ENCODE results near the gene EPO. TPM values are rescaled to one million over a fixed set of nuclear protein-coding genes. Genes with fewer than 3 reads are reported as not detected.
"Not testable (repeated sequence)": the region's sequence is repeated elsewhere in the genome, so short reads cannot be mapped to it uniquely, and the experiment has no call there.

EPO gene
- polyA plus RNA-seq, 2 of the 4 experiments (the other 2 are of a cell fraction) = not detected

- WGBS (ENCODE audit: missing lambda C conversion rate) = 45% methylated on average over 16 of the region's 16 CpGs
- ATAC-seq (no peak), DNase-seq (ENCODE audit: low read depth in 1 of 2, low spot score in 1 of 2) (no peak), FAIRE-seq (no peak)
- Histone ChIP-seq H3K4me2 (no peak overlapping the region), H3K9me3 (no peaks in the 10 kb centered on the region), H3K27ac (no peak overlapping the region), H3K4me3 (no peak overlapping the region), H3K4me1 (peaks cover 33% of the 10 kb centered on the region)
- no peak for TF ChIP-seq FOSL2 (IDR thresholded peaks at IDR 0.05)
- TF ChIP-seq FOSL2 (CRISPR knock-in tag; IDR thresholded peaks at IDR 0.05) = no peak
- ChIA-PET CTCF (interaction anchor here (1.5 to 19.8 kb wide), 10 partner anchors 8 to 164 kb away, joined by 3 to 280 read pairs (median 6); partner anchors contain the start of genes EPHB4, POP7 and SLC12A9), POLR2A (no interaction called here)
These were observed 3.5 kb downstream of the EPO start for GRCh38 chr7:100723732-100724275.

- POLR2A ChIA-PET; H3K9me3 ChIP-seq; FAIRE-seq; ATAC-seq; H3K4me3 ChIP-seq; H3K27ac ChIP-seq; H3K4me2 ChIP-seq; DNase-seq (ENCODE audit: low read depth in 1 of 2, low spot score in 1 of 2): not testable (repeated sequence)
- CTCF ChIA-PET = interaction anchor here (0.8 to 19.8 kb wide), 17 partner anchors 9 to 164 kb away, joined by 3 to 280 read pairs (median 7); partner anchors contain the start of genes EPHB4, FBXO24, POP7 and SLC12A9
- H3K4me1 ChIP-seq = peaks cover 33% of the 10 kb centered on the region
- WGBS (ENCODE audit: missing lambda C conversion rate) = 94% methylated on average over 2 of the region's 2 CpGs
These were observed 4.1 kb downstream of the EPO start for GRCh38 chr7:100724364-100724763.

GRCh38 chr7:100726996-100727761, 6.9 kb downstream of the EPO start:
- no peak for FAIRE-seq
- no peak for ATAC-seq
- DNase-seq (ENCODE audit: low read depth in 1 of 2, low spot score in 1 of 2) = no peak
- Histone ChIP-seq H3K4me1 (peaks cover 23% of the 10 kb centered on the region), H3K4me3 (no peak overlapping the region), H3K9me3 (no peaks in the 10 kb centered on the region), H3K4me2 (peak overlapping the region; percentile 22; the same call in 1 of the 3 replicates), H3K27ac (no peak overlapping the region)
- CTCF ChIA-PET = interaction anchor here (0.6 to 19.8 kb wide), 8 partner anchors 12 to 258 kb away, joined by 4 to 280 read pairs (median 16); partner anchors contain the start of genes POP7 and SLC12A9
- POLR2A ChIA-PET = no interaction called here
- no peak for TF ChIP-seq HDAC2 (IDR thresholded peaks at IDR 0.05)
- no peak for TF ChIP-seq POLR2AphosphoS2 (conservative IDR thresholded peaks at IDR 0.05; ENCODE audit: low read length)
- TF ChIP-seq EP300 (IDR thresholded peaks at IDR 0.05) = no peak
- no peak for TF ChIP-seq MAFK (IDR thresholded peaks at IDR 0.05; ENCODE audit: partially characterized antibody)
- TF ChIP-seq EHF (CRISPR knock-in tag; IDR thresholded peaks at IDR 0.05) = no peak
- no peak for TF ChIP-seq SMC3 (IDR thresholded peaks at IDR 0.05)
- no peak for TF ChIP-seq HES2 (IDR thresholded peaks at IDR 0.05)
- no peak for TF ChIP-seq GATA3 (IDR thresholded peaks at IDR 0.05; ENCODE audit: borderline replicate concordance)
- no peak for TF ChIP-seq MYC (IDR thresholded peaks at IDR 0.05; ENCODE audit: borderline replicate concordance, low read length)
- no peak for TF ChIP-seq KDM1A (IDR thresholded peaks at IDR 0.05; ENCODE audit: low read depth)
- TF ChIP-seq TP53 (CRISPR knock-in tag; IDR thresholded peaks at IDR 0.05) = no peak
- TF ChIP-seq PBX3 (IDR thresholded peaks at IDR 0.05) = no peak
- TF ChIP-seq RARB (CRISPR knock-in tag; IDR thresholded peaks at IDR 0.05) = no peak
- TF ChIP-seq BCL3 (IDR thresholded peaks at IDR 0.05) = no peak
- TF ChIP-seq HOXB13 (CRISPR knock-in tag; IDR thresholded peaks at IDR 0.05; ENCODE audit: low read depth) = no peak
- TF ChIP-seq ESRRA (IDR thresholded peaks at IDR 0.05; ENCODE audit: borderline replicate concordance, low read length) = no peak
- TF ChIP-seq E2F6 (IDR thresholded peaks at IDR 0.05; ENCODE audit: borderline replicate concordance, low read depth) = no peak
- 54% methylated on average over 12 of the region's 12 CpGs for WGBS (ENCODE audit: missing lambda C conversion rate)

All from A549 (cell line).